ENCODE results near the gene SLC37A2.
"Not testable (repeated sequence)": the region's sequence is repeated elsewhere in the genome, so short reads cannot be mapped to it uniquely, and the experiment has no call there.

The SLC37A2 gene

DNA sequence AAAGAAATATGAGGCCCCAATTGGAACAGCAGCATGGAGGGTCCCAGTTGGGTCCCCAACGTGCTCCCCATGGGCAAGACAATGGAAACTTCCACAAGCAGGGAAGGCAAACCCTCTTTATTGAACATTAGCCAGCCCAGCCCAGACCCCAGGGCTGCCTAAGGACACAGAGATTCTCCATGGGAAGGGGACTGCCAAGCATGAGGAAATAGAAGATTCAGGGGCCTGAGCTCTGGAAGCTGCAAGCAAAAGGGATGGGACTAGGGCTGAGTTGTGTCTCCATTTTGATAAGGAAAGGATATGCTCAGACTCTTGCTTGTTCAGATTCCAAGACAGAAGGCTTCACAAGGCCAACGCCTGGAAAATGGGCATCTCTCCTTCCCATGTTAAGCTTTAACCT lies 25.0 kb downstream of the SLC37A2 start:
- H4K20me1 ChIP-seq (ENCODE audit: insufficient read depth, low read length): no peaks in the 10 kb centered on the region
- no peak for TF ChIP-seq EZH2 (IDR thresholded peaks at IDR 0.05; ENCODE audit: borderline replicate concordance, low read length)
- TF ChIP-seq, protein P1, sequence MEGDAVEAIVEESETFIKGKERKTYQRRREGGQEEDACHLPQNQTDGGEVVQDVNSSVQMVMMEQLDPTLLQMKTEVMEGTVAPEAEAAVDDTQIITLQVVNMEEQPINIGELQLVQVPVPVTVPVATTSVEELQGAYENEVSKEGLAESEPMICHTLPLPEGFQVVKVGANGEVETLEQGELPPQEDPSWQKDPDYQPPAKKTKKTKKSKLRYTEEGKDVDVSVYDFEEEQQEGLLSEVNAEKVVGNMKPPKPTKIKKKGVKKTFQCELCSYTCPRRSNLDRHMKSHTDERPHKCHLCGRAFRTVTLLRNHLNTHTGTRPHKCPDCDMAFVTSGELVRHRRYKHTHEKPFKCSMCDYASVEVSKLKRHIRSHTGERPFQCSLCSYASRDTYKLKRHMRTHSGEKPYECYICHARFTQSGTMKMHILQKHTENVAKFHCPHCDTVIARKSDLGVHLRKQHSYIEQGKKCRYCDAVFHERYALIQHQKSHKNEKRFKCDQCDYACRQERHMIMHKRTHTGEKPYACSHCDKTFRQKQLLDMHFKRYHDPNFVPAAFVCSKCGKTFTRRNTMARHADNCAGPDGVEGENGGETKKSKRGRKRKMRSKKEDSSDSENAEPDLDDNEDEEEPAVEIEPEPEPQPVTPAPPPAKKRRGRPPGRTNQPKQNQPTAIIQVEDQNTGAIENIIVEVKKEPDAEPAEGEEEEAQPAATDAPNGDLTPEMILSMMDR (IDR thresholded peaks at IDR 0.05; ENCODE audit: low read length): no peak
- H3K36me3 ChIP-seq (ENCODE audit: insufficient read depth, low read length): no peaks in the 10 kb centered on the region
- H3K9ac ChIP-seq (ENCODE audit: low read length): no peak overlapping the region
- H3K4me2 ChIP-seq (ENCODE audit: low read length): no peak overlapping the region
- H3K27me3 ChIP-seq (ENCODE audit: insufficient read depth, low read length): no peaks in the 10 kb centered on the region
- H2AFZ ChIP-seq (ENCODE audit: low read length): no peak overlapping the region
- no peaks in the 10 kb centered on the region for H3F3A ChIP-seq (ENCODE audit: insufficient read depth, low read length)
- no peaks in the 10 kb centered on the region for H3K9me3 ChIP-seq (ENCODE audit: low read length)
- no peaks in the 10 kb centered on the region for H3K4me1 ChIP-seq (ENCODE audit: insufficient read depth, low read length, severe bottlenecking)
- no peak overlapping the region for H3K27ac ChIP-seq (ENCODE audit: low read depth, low read length, poor library complexity, severe bottlenecking)
- H3K9me2 ChIP-seq (ENCODE audit: low read depth, low read length): no peaks in the 10 kb centered on the region
- H3K4me3 ChIP-seq (ENCODE audit: low read depth, low read length, poor library complexity, severe bottlenecking): no peak overlapping the region
- H3K79me2 ChIP-seq (ENCODE audit: insufficient read depth, low read length): no peaks in the 10 kb centered on the region

DNA sequence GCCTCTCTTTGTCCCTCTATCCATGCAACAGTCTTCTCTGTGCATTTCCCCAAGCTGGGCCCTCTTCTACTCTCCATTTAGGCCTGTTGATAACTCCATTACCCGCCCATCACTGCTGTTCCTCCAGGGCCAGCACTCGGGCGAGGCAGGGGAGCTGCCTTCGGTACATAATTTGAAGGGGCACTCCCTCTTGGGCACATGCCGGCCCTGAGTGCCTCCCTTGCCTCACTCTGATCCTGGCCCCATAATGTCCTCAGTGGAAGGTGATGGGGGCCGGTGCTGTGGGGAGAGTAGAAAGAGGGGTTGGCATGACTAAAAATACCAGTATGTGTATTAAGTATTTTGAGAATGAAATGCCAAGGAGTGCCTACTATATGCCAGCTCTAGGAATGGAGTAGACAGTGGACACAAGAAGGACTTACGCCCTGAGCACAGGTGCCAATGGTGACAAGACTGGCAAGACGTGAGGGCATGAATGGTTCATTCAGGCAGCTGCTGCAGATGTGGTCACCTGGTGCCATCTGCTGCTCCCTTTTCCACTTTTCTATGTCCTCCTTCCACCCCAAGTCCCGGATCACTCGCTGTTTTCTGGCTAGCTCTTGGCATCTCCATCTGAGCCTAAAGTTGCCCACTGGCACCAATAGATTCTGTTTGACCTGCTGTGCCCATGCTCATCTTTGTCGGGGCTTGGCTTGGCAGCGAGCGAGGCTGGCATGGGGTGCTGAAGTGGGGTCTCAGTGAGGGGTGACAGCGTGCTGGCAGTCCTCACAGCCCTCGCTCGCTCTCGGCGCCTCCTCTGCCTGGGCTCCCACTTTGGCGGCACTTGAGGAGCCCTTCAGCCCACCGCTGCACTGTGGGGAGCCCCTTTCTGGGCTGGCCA lies 25.7 kb downstream of the SLC37A2 start:
- H3K9me2 ChIP-seq (ENCODE audit: low read depth, low read length): no peaks in the 10 kb centered on the region
- H3K4me3 ChIP-seq (ENCODE audit: low read depth, low read length, poor library complexity, severe bottlenecking): no peak overlapping the region
- H4K20me1 ChIP-seq (ENCODE audit: insufficient read depth, low read length): no peaks in the 10 kb centered on the region
- no peaks in the 10 kb centered on the region for H3K4me1 ChIP-seq (ENCODE audit: insufficient read depth, low read length, severe bottlenecking)
- H3K27me3 ChIP-seq (ENCODE audit: insufficient read depth, low read length): no peaks in the 10 kb centered on the region
- no peak overlapping the region for H3K9ac ChIP-seq (ENCODE audit: low read length)
- H3K9me3 ChIP-seq (ENCODE audit: low read length): no peaks in the 10 kb centered on the region
- no peak for TF ChIP-seq EZH2 (IDR thresholded peaks at IDR 0.05; ENCODE audit: borderline replicate concordance, low read length)
- TF ChIP-seq, protein P1 (IDR thresholded peaks at IDR 0.05; ENCODE audit: low read length): no peak
- H3K36me3 ChIP-seq (ENCODE audit: insufficient read depth, low read length): no peaks in the 10 kb centered on the region
- no peak overlapping the region for H3K4me2 ChIP-seq (ENCODE audit: low read length)
- no peak overlapping the region for H2AFZ ChIP-seq (ENCODE audit: low read length)
- H3F3A ChIP-seq (ENCODE audit: insufficient read depth, low read length): no peaks in the 10 kb centered on the region
- no peaks in the 10 kb centered on the region for H3K79me2 ChIP-seq (ENCODE audit: insufficient read depth, low read length)
- H3K27ac ChIP-seq (ENCODE audit: low read depth, low read length, poor library complexity, severe bottlenecking): no peak overlapping the region

- not testable (repeated sequence) for H3K27ac ChIP-seq (ENCODE audit: low read depth, low read length, poor library complexity, severe bottlenecking); H3K9ac ChIP-seq (ENCODE audit: low read length); H3K4me1 ChIP-seq (ENCODE audit: insufficient read depth, low read length, severe bottlenecking); H2AFZ ChIP-seq (ENCODE audit: low read length); H3K9me2 ChIP-seq (ENCODE audit: low read depth, low read length); H3K9me3 ChIP-seq (ENCODE audit: low read length); H3K27me3 ChIP-seq (ENCODE audit: insufficient read depth, low read length); H3K4me2 ChIP-seq (ENCODE audit: low read length); H3K4me3 ChIP-seq (ENCODE audit: low read depth, low read length, poor library complexity, severe bottlenecking); H3K36me3 ChIP-seq (ENCODE audit: insufficient read depth, low read length); H3F3A ChIP-seq (ENCODE audit: insufficient read depth, low read length); H3K79me2 ChIP-seq (ENCODE audit: insufficient read depth, low read length); H4K20me1 ChIP-seq (ENCODE audit: insufficient read depth, low read length)
Observed at GRCh38 chr11:125089481-125089880, 26.4 kb downstream of the SLC37A2 start.

GRCh38 chr11:125090151-125090550 lies 27.0 kb downstream of the SLC37A2 start:
- H3K4me1 ChIP-seq (ENCODE audit: insufficient read depth, low read length, severe bottlenecking); H3K27me3 ChIP-seq (ENCODE audit: insufficient read depth, low read length); H2AFZ ChIP-seq (ENCODE audit: low read length); H3K4me3 ChIP-seq (ENCODE audit: low read depth, low read length, poor library complexity, severe bottlenecking); H3K9me3 ChIP-seq (ENCODE audit: low read length); H3K27ac ChIP-seq (ENCODE audit: low read depth, low read length, poor library complexity, severe bottlenecking); H3K79me2 ChIP-seq (ENCODE audit: insufficient read depth, low read length); H3K36me3 ChIP-seq (ENCODE audit: insufficient read depth, low read length); H3F3A ChIP-seq (ENCODE audit: insufficient read depth, low read length); H3K9me2 ChIP-seq (ENCODE audit: low read depth, low read length); H4K20me1 ChIP-seq (ENCODE audit: insufficient read depth, low read length); H3K4me2 ChIP-seq (ENCODE audit: low read length); H3K9ac ChIP-seq (ENCODE audit: low read length): not testable (repeated sequence)

Data from OCI-LY1 (cell line).